Uterus (tissue), 4 donors: Measurements from ENCODE around the gene CFAP73. TPM values are rescaled to one million over a fixed set of nuclear protein-coding genes. Genes with fewer than 3 reads are reported as not detected.
A peak's percentile ranks its signal among the peaks of the same experiment; 100 is the strongest.

Experiments used
- DNase-seq, 2 donors: peaks; one replicate each; pipeline ENCODE4 v3.0.0-alpha.2; 2019 to 2020
- H3K27ac ChIP-seq, 2 donors: fragments of 200-600 bp; sonication (generic); 1 replicate in 1 of 2; 2 replicates in 1 of 2; pipeline ENCODE4 v1.5.1; 2016 to 2018
- H3K27me3 ChIP-seq, 2 donors: fragments of 200-600 bp; sonication (generic); one replicate each; pipeline ENCODE4 v1.5.1; 2018 to 2019; ENCODE audit warnings: control low read depth in 1 of 2
- H3K36me3 ChIP-seq, 2 donors: fragments of 200-600 bp; sonication (generic); one replicate each; pipeline ENCODE4 v1.5.1; 2019; ENCODE audit warnings: control low read depth in 1 of 2
- H3K4me1 ChIP-seq, 2 donors: fragments of 200-600 bp; sonication (generic); one replicate each; pipeline ENCODE4 v1.5.1; 2018 to 2019; ENCODE audit warnings: control low read depth in 1 of 2
- H3K4me3 ChIP-seq, 2 donors: fragments of 200-600 bp; sonication (generic); 1 replicate in 1 of 2; 2 replicates in 1 of 2; pipeline ENCODE4 v1.5.1; 2018 to 2019; ENCODE audit warnings: mild to moderate bottlenecking in 1 of 2
- H3K9me3 ChIP-seq, 2 donors: fragments of 200-600 bp; sonication (generic); one replicate each; pipeline ENCODE4 v1.5.1; 2019; ENCODE audit warnings: control low read depth in 1 of 2
- POLR2A ChIP-seq, 2 donors: fragments of 450-650 bp; IDR thresholded peaks; one replicate each; pipeline ENCODE4 v1.6.1; 2016; ENCODE audit warnings: antibody characterized with exemption in 2 of 2, mild to moderate bottlenecking in 1 of 2, moderate library complexity in 1 of 2
- intact Hi-C: fragments of 100-400 bp; cut with DNase I; formaldehyde crosslinking; loops from one replicate; pipeline ENCODE4 v1.15.1; 2023; ENCODE audit warnings: low total_unique reads
- total RNA-seq, 4 donors: library from RNA; depleted of rRNA in 3 of 4; stranded (reverse); fragments of >200 nt in 3 of 4; gene quantifications; one replicate each; pipeline versions ENCODE4 v1.1.0 to v1.2.4, GENCODE V29; 2014 to 2023
- TF ChIP-seq, protein P1 (sequence below), 4 experiments: fragments of 200-600 bp in 2 of 4; fragments of 450-650 bp in 2 of 4; sonication (generic) in 2 of 4; IDR thresholded peaks; one replicate each; pipeline ENCODE4 v1.5.1; 2016 to 2019; ENCODE audit warnings: antibody characterized with exemption in 4 of 4, mild to moderate bottlenecking in 2 of 4, moderate library complexity in 1 of 4
- donor health status: DM: yes; HTN: yes; CAD: no.

Gene CFAP73
- total RNA-seq, 4 donors from 2014 or later, result 0.67 to 2.6 TPM; not detected in 2

DNA sequence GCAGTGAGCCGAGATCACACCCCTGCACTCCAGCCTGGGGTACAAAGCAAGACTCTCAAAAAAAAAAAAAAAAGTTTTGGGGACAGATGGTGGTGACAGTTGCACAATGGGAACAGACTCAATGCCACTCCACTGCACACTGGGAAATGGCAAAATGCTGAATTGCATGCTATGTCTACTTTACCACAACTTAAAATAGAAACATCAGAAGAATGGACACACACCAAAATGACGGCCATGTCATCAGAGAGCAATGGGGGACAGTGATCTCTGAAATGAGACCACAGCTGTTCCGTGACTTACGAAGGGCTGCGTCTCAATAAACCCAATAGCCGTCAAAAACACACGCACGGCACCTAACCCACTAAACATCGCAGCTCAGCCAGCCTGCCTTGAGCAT lies 22.0 kb downstream of the CFAP73 start:
- no peak for DNase-seq
- Histone ChIP-seq H3K27ac (no peak overlapping the region), H3K9me3 (no peaks in the 10 kb centered on the region), H3K27me3 (no peaks in the 10 kb centered on the region), H3K36me3 (no peaks in the 10 kb centered on the region), H3K4me1 (no peaks in the 10 kb centered on the region), H3K4me3 (no peak overlapping the region)
- intact Hi-C loops, result no loop called here
- TF ChIP-seq POLR2A (IDR thresholded peaks at IDR 0.05), result no peak
- TF ChIP-seq, protein P1, sequence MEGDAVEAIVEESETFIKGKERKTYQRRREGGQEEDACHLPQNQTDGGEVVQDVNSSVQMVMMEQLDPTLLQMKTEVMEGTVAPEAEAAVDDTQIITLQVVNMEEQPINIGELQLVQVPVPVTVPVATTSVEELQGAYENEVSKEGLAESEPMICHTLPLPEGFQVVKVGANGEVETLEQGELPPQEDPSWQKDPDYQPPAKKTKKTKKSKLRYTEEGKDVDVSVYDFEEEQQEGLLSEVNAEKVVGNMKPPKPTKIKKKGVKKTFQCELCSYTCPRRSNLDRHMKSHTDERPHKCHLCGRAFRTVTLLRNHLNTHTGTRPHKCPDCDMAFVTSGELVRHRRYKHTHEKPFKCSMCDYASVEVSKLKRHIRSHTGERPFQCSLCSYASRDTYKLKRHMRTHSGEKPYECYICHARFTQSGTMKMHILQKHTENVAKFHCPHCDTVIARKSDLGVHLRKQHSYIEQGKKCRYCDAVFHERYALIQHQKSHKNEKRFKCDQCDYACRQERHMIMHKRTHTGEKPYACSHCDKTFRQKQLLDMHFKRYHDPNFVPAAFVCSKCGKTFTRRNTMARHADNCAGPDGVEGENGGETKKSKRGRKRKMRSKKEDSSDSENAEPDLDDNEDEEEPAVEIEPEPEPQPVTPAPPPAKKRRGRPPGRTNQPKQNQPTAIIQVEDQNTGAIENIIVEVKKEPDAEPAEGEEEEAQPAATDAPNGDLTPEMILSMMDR (IDR thresholded peaks at IDR 0.05), result no peak

DNA sequence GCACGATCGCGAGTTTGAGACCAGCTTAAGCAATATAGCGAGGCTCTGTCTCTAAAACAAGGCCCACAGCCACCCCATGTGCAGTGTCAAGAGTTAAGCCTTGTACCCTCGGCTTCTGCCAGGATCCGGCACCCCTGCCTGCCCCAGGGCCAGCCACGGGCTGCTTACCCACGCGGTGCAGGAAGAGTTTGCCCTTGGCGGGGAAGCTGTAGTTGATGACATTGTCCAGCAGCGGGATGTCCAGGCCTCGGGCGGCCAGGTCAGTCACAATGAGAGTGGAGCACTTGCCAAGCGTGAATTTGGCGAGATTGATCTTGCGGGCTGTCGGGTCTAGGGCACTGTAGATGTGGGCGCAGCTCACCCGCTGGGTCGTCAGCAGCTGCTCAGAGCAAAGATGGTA lies 22.7 kb downstream of the CFAP73 start:
- Histone ChIP-seq H3K9me3 (no peaks in the 10 kb centered on the region), H3K27me3 (no peaks in the 10 kb centered on the region), H3K4me1 (no peaks in the 10 kb centered on the region), H3K27ac (no peak overlapping the region), H3K4me3 (no peak overlapping the region), H3K36me3 (no peaks in the 10 kb centered on the region)
- no peak for TF ChIP-seq POLR2A (IDR thresholded peaks at IDR 0.05)
- TF ChIP-seq, protein P1 (IDR thresholded peaks at IDR 0.05), result no peak
- intact Hi-C loops, result no loop called here
- no peak for DNase-seq

DNA sequence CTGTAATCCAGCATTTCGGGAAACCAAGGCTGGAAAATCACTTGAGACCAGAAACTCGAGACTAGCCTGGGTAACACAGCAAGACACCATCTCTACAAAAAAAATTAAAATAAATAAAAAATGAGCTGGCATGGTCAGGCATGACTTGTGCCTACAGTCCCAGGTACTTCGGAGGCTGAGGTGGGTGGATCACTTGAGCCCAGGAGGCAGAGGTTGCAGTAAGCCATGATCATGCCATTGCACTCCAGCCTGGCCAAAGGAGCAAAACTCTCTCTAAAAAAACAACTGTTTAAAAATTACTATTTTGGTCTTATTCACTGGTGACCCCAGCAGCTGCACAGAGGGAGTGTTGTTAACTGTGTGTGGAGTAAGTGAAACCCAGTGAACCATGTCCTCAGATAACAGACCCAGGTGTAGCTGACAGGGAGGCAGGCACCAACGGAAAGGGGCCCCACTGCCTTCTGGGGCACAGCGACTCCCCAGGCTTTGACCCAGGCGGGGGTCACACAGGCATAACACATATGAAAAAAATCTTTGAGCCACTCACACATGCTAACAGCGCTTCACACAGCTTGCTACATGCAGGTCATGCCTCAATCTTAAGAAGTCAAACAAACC lies 23.7 kb downstream of the CFAP73 start:
- H3K27ac ChIP-seq, result no peak overlapping the region
- no peaks in the 10 kb centered on the region for H3K4me1 ChIP-seq
- DNase-seq, result no peak
- H3K27me3 ChIP-seq, result no peaks in the 10 kb centered on the region
- H3K4me3 ChIP-seq, result no peak overlapping the region
- intact Hi-C loops, result no loop called here
- H3K36me3 ChIP-seq, result no peaks in the 10 kb centered on the region
- no peak for TF ChIP-seq POLR2A (IDR thresholded peaks at IDR 0.05)
- TF ChIP-seq, protein P1 (IDR thresholded peaks at IDR 0.05), result no peak
- no peaks in the 10 kb centered on the region for H3K9me3 ChIP-seq

DNA sequence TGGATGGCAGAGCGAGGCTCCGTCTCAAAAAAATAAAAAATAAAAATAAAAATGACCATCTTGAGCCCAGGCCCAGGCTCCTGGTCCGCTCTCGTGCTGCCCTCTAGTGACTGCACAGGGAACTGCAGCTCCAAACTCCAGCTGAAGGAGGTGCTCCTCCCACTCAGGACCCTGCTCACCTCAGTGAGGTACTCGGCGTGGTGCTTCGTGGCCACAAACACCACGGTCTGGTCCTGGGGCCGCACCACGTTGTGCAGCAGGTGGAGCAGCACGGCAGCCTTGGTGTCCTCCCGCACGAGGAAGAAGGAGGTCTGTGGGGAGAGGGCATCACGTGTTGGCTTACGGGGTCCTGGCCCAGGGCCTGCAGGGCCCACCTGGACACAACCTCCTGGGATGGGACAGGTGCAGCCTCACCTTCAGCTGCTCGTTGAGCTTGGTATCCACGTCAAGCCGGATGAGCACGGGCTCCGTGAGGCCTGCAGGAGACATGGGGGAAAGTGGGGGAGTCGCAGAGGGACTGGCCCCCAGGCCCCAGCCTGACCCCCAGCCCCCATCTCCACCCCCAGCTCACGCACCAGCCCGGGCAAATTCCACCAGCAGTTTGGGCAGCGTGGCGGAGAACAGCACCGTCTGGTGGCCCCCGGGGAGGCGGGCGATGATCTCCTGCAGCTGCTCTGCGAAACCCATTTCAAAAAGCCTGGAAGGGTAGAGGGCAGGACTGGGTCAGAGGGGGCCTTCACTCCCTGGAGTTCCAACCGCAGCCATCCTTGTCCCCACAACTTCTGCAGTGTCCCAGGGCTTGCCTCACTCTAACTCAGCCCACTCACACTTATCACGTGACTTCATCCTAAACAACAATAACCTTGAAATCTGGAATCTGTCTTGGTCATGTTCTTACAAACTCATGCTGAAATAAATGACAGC lies 25.2 kb downstream of the CFAP73 start:
- intact Hi-C loops, result no loop called here
- Histone ChIP-seq H3K9me3 (no peaks in the 10 kb centered on the region), H3K27ac (no peak overlapping the region), H3K4me3 (no peak overlapping the region), H3K27me3 (no peaks in the 10 kb centered on the region), H3K36me3 (no peaks in the 10 kb centered on the region), H3K4me1 (no peaks in the 10 kb centered on the region)
- no peak for TF ChIP-seq POLR2A (IDR thresholded peaks at IDR 0.05)
- TF ChIP-seq, protein P1 (IDR thresholded peaks at IDR 0.05), result peak; percentile 74 to 96 (median 83)
- DNase-seq, result peak; percentile 62 to 64

DNA sequence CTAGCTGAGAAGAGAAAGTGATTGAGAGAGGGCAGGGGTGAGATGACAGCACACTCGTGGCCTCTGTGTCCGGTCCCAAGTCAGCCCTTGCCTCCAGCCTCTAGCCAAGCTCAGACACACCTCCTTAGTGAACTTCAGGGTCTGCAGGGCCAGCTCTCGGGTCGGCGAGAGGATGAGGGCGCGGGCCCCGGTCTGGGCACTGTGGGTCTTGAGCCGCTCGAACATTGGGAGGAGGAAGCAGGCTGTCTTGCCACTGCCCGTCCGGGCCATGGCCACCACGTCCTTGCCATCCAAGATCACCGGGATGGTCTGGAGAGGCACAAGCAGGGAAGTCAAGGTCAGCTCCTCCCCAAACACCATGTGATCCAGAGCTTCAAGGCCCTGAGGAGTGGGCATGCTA lies 29.5 kb downstream of the CFAP73 start:
- Histone ChIP-seq H3K36me3 (no peaks in the 10 kb centered on the region), H3K27ac (no peak overlapping the region)
- intact Hi-C loops, result no loop called here

More for the DNA sequence above, 29.5 kb downstream of the CFAP73 start:
- no peaks in the 10 kb centered on the region for H3K9me3 ChIP-seq
- TF ChIP-seq, protein P1 (IDR thresholded peaks at IDR 0.05), result no peak
- TF ChIP-seq POLR2A (IDR thresholded peaks at IDR 0.05), result no peak
- H3K4me3 ChIP-seq, result no peak overlapping the region
- no peak for DNase-seq
- no peaks in the 10 kb centered on the region for H3K27me3 ChIP-seq
- peaks cover 4 to 7% of the 10 kb centered on the region in 2 donors for H3K4me1 ChIP-seq
